HG02852 (cell line): Measurements from ENCODE around the gene GPBAR1.

Experiments
- ATAC-seq: cut with Tn5 transposase; IDR thresholded peaks from one replicate; pipeline ENCODE4 v1.9.1; 2021; ENCODE audit warnings: mild to moderate bottlenecking, moderate library complexity; ENCODE audit not compliant: unreplicated experiment

Gene GPBAR1

GRCh38 chr2:218282173-218282991, 21.6 kb downstream of the GPBAR1 start:
- ATAC-seq: no peak

DNA sequence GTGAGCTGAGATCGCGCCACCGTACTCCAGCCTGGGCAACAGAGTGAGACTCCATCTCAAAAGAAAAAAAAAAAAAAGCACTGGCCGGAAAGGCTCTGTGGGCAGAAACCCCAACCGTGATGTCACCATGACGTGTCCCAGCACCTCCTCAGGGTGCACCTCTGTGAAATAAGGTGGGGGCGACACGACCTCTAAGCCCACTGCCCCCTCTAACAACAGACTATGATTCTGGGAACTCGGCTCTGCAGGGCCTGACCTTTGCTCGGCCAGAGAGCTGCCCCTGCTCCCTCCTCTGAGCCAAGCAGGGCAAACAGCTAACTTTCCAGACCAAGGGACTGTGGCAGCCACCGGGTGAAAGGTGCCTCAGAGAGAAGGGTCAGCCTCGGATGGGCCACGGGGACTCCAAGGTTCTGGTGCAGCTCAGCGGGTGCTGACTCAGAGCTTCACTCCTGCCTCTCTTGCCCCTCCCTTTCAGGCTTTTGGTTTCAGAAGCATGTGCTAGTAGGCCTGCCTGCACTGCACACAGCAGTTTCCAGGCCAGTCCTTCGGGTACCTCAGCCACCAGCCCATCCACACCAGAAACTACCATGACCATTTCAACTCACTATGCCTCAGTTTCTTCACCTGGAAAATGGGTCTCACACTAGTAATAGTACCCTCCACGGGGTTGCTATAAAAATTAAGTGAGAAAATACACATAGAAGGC, 23.4 kb downstream of the GPBAR1 start:
- peak; percentile 57 for ATAC-seq

GRCh38 chr2:218285604-218286003, 24.8 kb downstream of the GPBAR1 start:
- no peak for ATAC-seq

GRCh38 chr2:218286570-218287459, 26.0 kb downstream of the GPBAR1 start:
- peak; percentile 66 for ATAC-seq

- ATAC-seq: no peak
These were observed 29.0 kb downstream of the GPBAR1 start for GRCh38 chr2:218289639-218290315.

- peak; percentile 44 for ATAC-seq
These were observed 29.8 kb downstream of the GPBAR1 start for GRCh38 chr2:218290316-218291261.

GRCh38 chr2:218291318-218292047, 30.7 kb downstream of the GPBAR1 start:
- ATAC-seq: no peak

DNA sequence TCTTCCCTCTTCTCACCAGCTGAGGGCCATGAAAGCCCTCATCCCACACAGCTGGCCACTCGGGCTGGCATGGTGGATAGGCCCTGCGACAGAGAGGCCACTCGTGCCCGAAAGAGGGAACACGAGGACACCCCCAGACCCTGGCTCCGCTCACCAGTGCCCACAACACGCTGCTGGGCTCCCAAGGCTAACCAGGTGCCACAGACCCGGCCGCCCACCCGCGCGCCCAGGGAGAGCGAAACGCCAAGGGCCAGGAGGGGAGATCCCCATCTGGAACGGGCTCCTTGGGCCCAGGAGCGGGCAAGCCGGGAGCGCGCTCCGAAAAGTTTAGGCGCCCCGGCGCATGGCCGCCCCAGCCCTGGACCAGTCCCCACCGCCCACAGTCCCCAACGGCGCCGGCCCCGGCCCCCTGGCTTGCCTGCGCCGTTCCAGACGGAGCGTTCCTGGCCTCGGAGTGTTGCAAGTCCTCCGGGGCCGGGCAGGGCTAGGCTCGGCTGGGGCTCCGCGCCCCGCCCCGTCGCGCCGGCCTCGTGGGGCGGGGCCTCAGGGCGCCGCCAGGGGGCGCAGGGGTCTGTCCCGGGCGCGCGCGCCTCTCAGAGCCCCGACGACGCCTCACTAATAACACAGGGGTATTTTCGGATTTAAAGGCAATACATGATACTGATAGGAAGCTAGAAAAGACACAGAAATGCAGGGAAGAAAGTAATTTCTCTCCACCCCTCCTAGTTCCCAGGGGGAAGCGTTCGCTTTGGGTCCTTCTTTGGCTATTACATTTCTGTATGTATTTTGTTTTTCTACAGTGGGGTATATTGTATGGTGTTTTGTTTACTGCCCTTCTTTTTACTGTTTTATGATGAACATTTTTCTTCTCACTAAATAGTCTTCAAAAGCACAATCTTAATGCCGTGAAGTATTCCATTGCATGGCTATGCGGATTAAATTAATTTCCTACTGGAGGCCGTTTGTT, 31.5 kb downstream of the GPBAR1 start, which contains the start of gene TMBIM1:
TMBIM1 (minus strand) TSS at position 456 of the 967 bp plus-strand sequence. CDS start 10,362 bp downstream, outside the sequence.
- ATAC-seq: peak; percentile 77

GRCh38 chr2:218293715-218294429, 33.1 kb downstream of the GPBAR1 start:
- ATAC-seq: no peak

GRCh38 chr2:218294430-218295022, 33.7 kb downstream of the GPBAR1 start:
- no peak for ATAC-seq

DNA sequence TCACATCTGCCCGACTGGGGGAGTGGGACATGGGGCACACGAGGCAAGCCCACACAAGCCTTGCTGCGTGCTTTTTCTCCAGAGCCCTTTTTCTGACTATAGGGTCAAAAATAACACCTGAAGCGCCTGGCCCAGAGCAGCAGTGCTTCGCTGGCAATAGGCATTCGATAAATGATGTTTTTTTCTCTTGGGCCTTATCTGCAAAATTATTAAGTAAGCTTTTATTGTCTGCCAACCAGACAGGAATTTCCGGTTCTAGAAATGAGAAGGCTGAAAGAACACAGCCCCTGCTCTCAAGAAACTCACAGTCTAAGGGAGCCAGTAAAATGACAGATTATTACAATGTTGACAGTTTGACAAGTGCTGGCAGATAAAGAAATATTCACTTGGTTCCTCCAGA, 34.2 kb downstream of the GPBAR1 start:
- no peak for ATAC-seq

GRCh38 chr2:218296200-218296599, 35.4 kb downstream of the GPBAR1 start:
- ATAC-seq: no peak

GRCh38 chr2:218296847-218297246, 36.0 kb downstream of the GPBAR1 start:
- ATAC-seq: no peak

- ATAC-seq: no peak
These were observed 37.6 kb downstream of the GPBAR1 start for GRCh38 chr2:218298314-218298875.

GRCh38 chr2:218300141-218300540, 39.3 kb downstream of the GPBAR1 start:
- no peak for ATAC-seq

DNA sequence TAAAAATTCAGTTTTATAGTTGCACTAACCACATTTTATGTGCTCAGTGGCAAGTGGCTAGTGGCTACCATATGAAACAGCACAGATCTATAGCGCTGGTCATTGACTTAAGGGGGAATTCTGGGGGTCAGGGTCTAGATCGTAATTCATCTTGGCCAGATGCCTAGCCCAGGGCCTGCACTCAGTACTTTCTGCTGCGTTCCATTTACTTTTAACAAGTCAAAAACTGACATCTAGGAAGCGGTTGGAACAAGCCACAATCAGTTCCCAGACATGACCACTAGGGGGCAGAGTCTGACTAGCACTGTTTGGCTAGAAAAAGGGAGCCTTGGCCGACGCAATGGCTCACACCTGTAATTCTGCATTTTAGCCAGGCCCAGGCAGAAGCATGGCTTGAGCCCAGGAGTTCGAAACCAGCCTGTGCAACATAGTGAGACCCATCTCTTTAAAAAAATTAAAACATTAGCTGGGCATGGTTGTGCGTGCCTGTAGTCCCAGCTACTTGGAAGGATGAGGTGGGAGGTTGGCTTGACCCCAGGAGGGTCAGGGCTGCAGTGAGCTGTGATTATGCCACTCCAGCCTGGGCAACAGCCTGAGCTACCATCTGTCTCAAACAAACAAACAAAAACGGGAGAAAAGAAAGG, 40.5 kb downstream of the GPBAR1 start:
- ATAC-seq: peak; percentile 70
